Measurements from ENCODE around the gene SERPINI2. TPM values are rescaled to one million over a fixed set of nuclear protein-coding genes. Genes with fewer than 3 reads are reported as not detected.
A peak's percentile ranks its signal among the peaks of the same experiment; 100 is the strongest.

The SERPINI2 gene
- 10 to 100 TPM in 1 of 4 donors, 1 to 10 TPM in 1, under 1 TPM in 1, not detected in 1; 0.24 to 11.4 (median 3.5) TPM for polyA plus RNA-seq
- long read RNA-seq, donor 1: 0 reads
- long read RNA-seq, donor 2: 0 reads
- long read RNA-seq, donor 3: 0 reads
- long read RNA-seq, donor 4: 0 reads
- long read RNA-seq, donor 5: 0 reads
- long read RNA-seq, donor 6: 0 reads
- long read RNA-seq, donor 7: 0 reads
- long read RNA-seq, donor 8: 0 reads
- long read RNA-seq, donor 9: 0 reads
- long read RNA-seq, donor 10: 0 reads

DNA sequence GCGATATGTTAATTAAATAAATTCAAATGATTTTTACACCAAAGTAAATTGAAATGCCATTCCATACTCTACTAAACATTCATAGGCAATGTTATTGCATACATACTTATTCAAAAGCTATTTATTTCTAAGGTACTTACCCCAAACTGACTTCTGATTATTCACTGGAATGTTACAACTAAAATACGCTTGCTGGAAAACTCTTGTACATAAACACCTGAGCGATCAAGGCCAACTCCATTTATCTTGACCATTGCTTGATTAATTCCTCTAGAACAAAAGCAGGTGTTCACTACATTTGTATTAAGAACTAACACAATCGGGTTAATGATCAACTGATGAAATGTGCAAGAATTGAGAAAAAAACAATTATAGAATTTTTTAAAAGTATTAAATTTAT lies at the start of gene SERPINI2:
TSS of gene SERPINI2 (minus strand) at position 180 of the 400 bp plus-strand sequence. CDS start 2,208 bp downstream, outside the sequence.
- H3K4me3 ChIP-seq (ENCODE audit: low read depth in 1 of 3, low read length in 3 of 3): no peak within 1 kb of the TSS
- FAIRE-seq (no peak), DNase-seq (no peak)
- no peaks in the 10 kb centered on the region for H3K4me1 ChIP-seq (ENCODE audit: control insufficient read depth in 3 of 3, insufficient read depth in 2 of 3, low read depth in 1 of 3, low read length in 2 of 3)
- no peak within 1 kb of the TSS for H3K27ac ChIP-seq (ENCODE audit: low read depth in 1 of 3, low read length in 2 of 3)
- 47 to 79% (median 58%) methylated on average over 4 of the region's 4 CpGs for WGBS, 3 donors
- no peaks in the 10 kb centered on the region for H3K27me3 ChIP-seq (ENCODE audit: control insufficient read depth in 3 of 3, insufficient read depth in 3 of 3, low read length in 3 of 3)
- no peaks in the 10 kb centered on the region for H3K9me3 ChIP-seq (ENCODE audit: control insufficient read depth in 2 of 2, insufficient read depth in 1 of 2, low read depth in 1 of 2, low read length in 1 of 2)
- H3K36me3 ChIP-seq (ENCODE audit: control insufficient read depth in 3 of 3, insufficient read depth in 2 of 3, low read depth in 1 of 3, low read length in 3 of 3): no peaks in the 10 kb centered on the region

- H3K4me1 ChIP-seq (ENCODE audit: control insufficient read depth in 3 of 3, insufficient read depth in 2 of 3, low read depth in 1 of 3, low read length in 2 of 3): no peaks in the 10 kb centered on the region
- H3K9me3 ChIP-seq (ENCODE audit: control insufficient read depth in 2 of 2, insufficient read depth in 1 of 2, low read depth in 1 of 2, low read length in 1 of 2): no peaks in the 10 kb centered on the region
- H3K4me3 ChIP-seq (ENCODE audit: low read depth in 1 of 3, low read length in 3 of 3): no peak overlapping the region
- H3K36me3 ChIP-seq (ENCODE audit: control insufficient read depth in 3 of 3, insufficient read depth in 2 of 3, low read depth in 1 of 3, low read length in 3 of 3): no peaks in the 10 kb centered on the region
- no peaks in the 10 kb centered on the region for H3K27me3 ChIP-seq (ENCODE audit: control insufficient read depth in 3 of 3, insufficient read depth in 3 of 3, low read length in 3 of 3)
- no peak overlapping the region for H3K27ac ChIP-seq (ENCODE audit: low read depth in 1 of 3, low read length in 2 of 3)
- DNase-seq: no peak
- FAIRE-seq: no peak
These were observed 47.1 kb upstream of the SERPINI2 start for GRCh38 chr3:167521006-167521355.

DNA sequence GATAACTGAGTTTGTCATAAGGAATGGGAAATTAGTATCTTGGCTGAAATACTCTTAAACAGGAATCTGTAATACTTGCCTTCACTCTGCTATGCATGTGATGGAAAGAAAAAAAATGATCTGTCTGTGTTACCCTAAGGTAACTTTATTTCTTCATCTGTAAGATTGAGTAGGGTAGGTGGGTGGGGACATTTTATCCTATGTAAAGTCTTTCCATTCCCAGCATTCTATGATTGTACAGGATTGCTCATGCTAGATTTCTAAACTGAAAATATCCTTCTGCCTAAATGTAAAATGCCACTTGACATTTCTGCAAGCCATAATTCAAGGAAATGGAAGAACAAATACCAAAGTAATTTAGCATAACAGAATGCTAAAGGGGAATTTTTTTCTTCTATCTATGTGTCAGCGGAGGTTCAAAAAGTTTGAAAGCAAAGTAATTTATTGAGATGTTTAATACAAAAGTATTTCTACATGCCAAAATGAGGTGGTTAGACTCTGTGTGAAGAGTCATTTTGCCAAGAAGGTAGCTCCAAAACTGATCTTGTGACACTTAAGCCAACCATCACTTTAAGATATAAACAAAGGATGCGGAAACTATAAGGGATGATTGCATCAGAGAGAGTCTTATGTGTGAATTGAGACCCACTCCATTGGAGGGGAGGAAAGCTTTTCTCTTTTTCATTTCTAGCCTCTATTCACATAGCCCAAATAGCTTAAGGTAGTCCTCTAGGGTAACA lies 46.6 kb upstream of the SERPINI2 start:
- H3K9me3 ChIP-seq (ENCODE audit: control insufficient read depth in 2 of 2, insufficient read depth in 1 of 2, low read depth in 1 of 2, low read length in 1 of 2): no peaks in the 10 kb centered on the region
- no peaks in the 10 kb centered on the region for H3K4me1 ChIP-seq (ENCODE audit: control insufficient read depth in 3 of 3, insufficient read depth in 2 of 3, low read depth in 1 of 3, low read length in 2 of 3)
- H3K4me3 ChIP-seq (ENCODE audit: low read depth in 1 of 3, low read length in 3 of 3): no peak overlapping the region
- 89 to 97% (median 91%) methylated on average over 2 of the region's 2 CpGs for WGBS, 3 donors
- H3K27ac ChIP-seq (ENCODE audit: low read depth in 1 of 3, low read length in 2 of 3): no peak overlapping the region
- no peaks in the 10 kb centered on the region for H3K36me3 ChIP-seq (ENCODE audit: control insufficient read depth in 3 of 3, insufficient read depth in 2 of 3, low read depth in 1 of 3, low read length in 3 of 3)
- no peak for FAIRE-seq
- DNase-seq: no peak
- no peaks in the 10 kb centered on the region for H3K27me3 ChIP-seq (ENCODE audit: control insufficient read depth in 3 of 3, insufficient read depth in 3 of 3, low read length in 3 of 3)

DNA sequence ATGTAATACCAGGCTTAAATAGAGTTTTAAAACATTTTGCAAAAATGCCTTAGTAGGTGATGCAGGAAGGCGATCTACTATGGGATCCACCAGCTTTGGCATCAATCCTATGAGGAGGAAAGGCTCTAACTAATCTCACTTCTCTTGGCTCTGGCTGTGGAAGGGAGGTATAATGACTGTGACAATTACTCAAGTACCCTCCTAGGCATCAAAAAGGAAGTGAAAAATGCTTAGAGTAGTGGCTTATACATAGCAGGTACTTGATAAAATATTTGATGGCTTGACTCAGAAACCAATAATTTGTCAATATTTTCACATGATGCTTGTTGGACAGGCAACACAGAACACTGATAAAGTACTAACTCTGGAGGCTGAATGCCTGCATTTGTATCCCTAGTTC lies 34.1 kb upstream of the SERPINI2 start:
- WGBS, 3 donors: 88 to 92% (median 89%) methylated on average over 1 of the region's 1 CpG
- Histone ChIP-seq H3K27ac (ENCODE audit: low read depth in 1 of 3, low read length in 2 of 3) (no peak overlapping the region), H3K4me3 (ENCODE audit: low read depth in 1 of 3, low read length in 3 of 3) (no peak overlapping the region), H3K9me3 (ENCODE audit: control insufficient read depth in 2 of 2, insufficient read depth in 1 of 2, low read depth in 1 of 2, low read length in 1 of 2) (peaks cover 0 to 2% of the 10 kb centered on the region in 2 donors), H3K36me3 (ENCODE audit: control insufficient read depth in 3 of 3, insufficient read depth in 2 of 3, low read depth in 1 of 3, low read length in 3 of 3) (no peaks in the 10 kb centered on the region), H3K4me1 (ENCODE audit: control insufficient read depth in 3 of 3, insufficient read depth in 2 of 3, low read depth in 1 of 3, low read length in 2 of 3) (no peaks in the 10 kb centered on the region), H3K27me3 (ENCODE audit: control insufficient read depth in 3 of 3, insufficient read depth in 3 of 3, low read length in 3 of 3) (no peaks in the 10 kb centered on the region)
- no peak for DNase-seq
- FAIRE-seq: no peak

- peak in 1 of 2 donors; percentile 22 for DNase-seq
- WGBS, 3 donors: 59 to 87% (median 76%) methylated on average over 2 of the region's 2 CpGs
These were observed 28.6 kb upstream of the SERPINI2 start for GRCh38 chr3:167502401-167502800.

GRCh38 chr3:167501941-167502340 lies 28.1 kb upstream of the SERPINI2 start:
- Histone ChIP-seq H3K27ac (ENCODE audit: low read depth in 1 of 3, low read length in 2 of 3) (no peak overlapping the region), H3K9me3 (ENCODE audit: control insufficient read depth in 2 of 2, insufficient read depth in 1 of 2, low read depth in 1 of 2, low read length in 1 of 2) (peaks cover 0 to 3% of the 10 kb centered on the region in 2 donors), H3K4me3 (ENCODE audit: low read depth in 1 of 3, low read length in 3 of 3) (no peak overlapping the region), H3K36me3 (ENCODE audit: control insufficient read depth in 3 of 3, insufficient read depth in 2 of 3, low read depth in 1 of 3, low read length in 3 of 3) (no peaks in the 10 kb centered on the region), H3K27me3 (ENCODE audit: control insufficient read depth in 3 of 3, insufficient read depth in 3 of 3, low read length in 3 of 3) (no peaks in the 10 kb centered on the region), H3K4me1 (ENCODE audit: control insufficient read depth in 3 of 3, insufficient read depth in 2 of 3, low read depth in 1 of 3, low read length in 2 of 3) (no peaks in the 10 kb centered on the region)
- WGBS, 3 donors: 73 to 83% (median 77%) methylated on average over 3 of the region's 3 CpGs
- no peak for FAIRE-seq
- no peak for DNase-seq

More at GRCh38 chr3:167502401-167502800, 28.6 kb upstream of the SERPINI2 start:
- peaks cover 0 to 3% of the 10 kb centered on the region in 2 donors for H3K9me3 ChIP-seq (ENCODE audit: control insufficient read depth in 2 of 2, insufficient read depth in 1 of 2, low read depth in 1 of 2, low read length in 1 of 2)
- H3K36me3 ChIP-seq (ENCODE audit: control insufficient read depth in 3 of 3, insufficient read depth in 2 of 3, low read depth in 1 of 3, low read length in 3 of 3): no peaks in the 10 kb centered on the region
- no peaks in the 10 kb centered on the region for H3K4me1 ChIP-seq (ENCODE audit: control insufficient read depth in 3 of 3, insufficient read depth in 2 of 3, low read depth in 1 of 3, low read length in 2 of 3)
- no peaks in the 10 kb centered on the region for H3K27me3 ChIP-seq (ENCODE audit: control insufficient read depth in 3 of 3, insufficient read depth in 3 of 3, low read length in 3 of 3)
- no peak for FAIRE-seq
- no peak overlapping the region for H3K4me3 ChIP-seq (ENCODE audit: low read depth in 1 of 3, low read length in 3 of 3)
- no peak overlapping the region for H3K27ac ChIP-seq (ENCODE audit: low read depth in 1 of 3, low read length in 2 of 3)

DNA sequence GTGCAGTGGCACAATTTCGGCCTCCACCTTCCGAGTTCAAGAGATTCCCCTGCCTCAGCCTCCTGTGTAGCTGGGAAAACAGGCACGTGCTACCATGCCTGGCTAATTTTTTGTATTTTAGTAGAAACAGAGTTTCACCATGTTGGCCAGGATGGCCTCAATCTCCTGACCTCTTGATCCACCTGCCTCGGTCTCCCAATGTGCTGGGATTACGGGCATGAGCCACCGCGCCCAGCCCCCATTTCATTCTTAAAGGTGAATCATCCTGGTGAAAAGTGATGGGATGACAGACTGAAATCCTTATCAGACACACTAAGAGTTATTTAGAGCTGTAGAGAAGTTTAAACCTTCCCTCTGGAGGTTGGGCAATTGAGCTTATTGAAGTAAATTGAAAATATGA lies 24.1 kb upstream of the SERPINI2 start:
- no peak for DNase-seq
- no peak for FAIRE-seq
- Histone ChIP-seq H3K4me1 (ENCODE audit: control insufficient read depth in 3 of 3, insufficient read depth in 2 of 3, low read depth in 1 of 3, low read length in 2 of 3) (no peaks in the 10 kb centered on the region), H3K27me3 (ENCODE audit: control insufficient read depth in 3 of 3, insufficient read depth in 3 of 3, low read length in 3 of 3) (no peaks in the 10 kb centered on the region), H3K9me3 (ENCODE audit: control insufficient read depth in 2 of 2, insufficient read depth in 1 of 2, low read depth in 1 of 2, low read length in 1 of 2) (peaks cover 0 to under 1% of the 10 kb centered on the region in 2 donors), H3K27ac (ENCODE audit: low read depth in 1 of 3, low read length in 2 of 3) (no peak overlapping the region), H3K36me3 (ENCODE audit: control insufficient read depth in 3 of 3, insufficient read depth in 2 of 3, low read depth in 1 of 3, low read length in 3 of 3) (no peaks in the 10 kb centered on the region), H3K4me3 (ENCODE audit: low read depth in 1 of 3, low read length in 3 of 3) (no peak overlapping the region)
- WGBS, 3 donors: 92 to 93% (median 93%) methylated on average over 7 of the region's 7 CpGs

DNA sequence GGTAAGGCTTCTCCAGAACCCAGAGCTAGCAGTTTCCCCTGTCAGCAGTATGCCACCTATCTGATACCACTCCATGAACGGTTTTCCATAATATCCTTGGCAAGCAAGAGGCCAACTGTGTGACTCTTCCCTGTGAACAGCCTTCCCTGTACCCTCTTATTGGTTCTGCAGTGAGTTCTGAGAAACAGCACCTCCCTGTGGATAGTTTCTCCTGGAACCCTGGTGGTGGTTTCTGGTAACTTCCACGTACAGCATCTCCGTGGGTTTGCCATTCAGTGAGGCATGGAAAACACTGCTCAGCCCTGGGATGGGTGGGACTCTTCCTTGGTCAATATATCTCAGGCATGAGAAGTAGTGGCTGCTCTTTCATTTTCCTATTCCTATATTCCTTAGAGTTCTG lies 19.4 kb upstream of the SERPINI2 start:
- Histone ChIP-seq H3K4me1 (ENCODE audit: control insufficient read depth in 3 of 3, insufficient read depth in 2 of 3, low read depth in 1 of 3, low read length in 2 of 3) (no peaks in the 10 kb centered on the region), H3K36me3 (ENCODE audit: control insufficient read depth in 3 of 3, insufficient read depth in 2 of 3, low read depth in 1 of 3, low read length in 3 of 3) (no peaks in the 10 kb centered on the region), H3K27ac (ENCODE audit: low read depth in 1 of 3, low read length in 2 of 3) (no peak overlapping the region), H3K4me3 (ENCODE audit: low read depth in 1 of 3, low read length in 3 of 3) (no peak overlapping the region), H3K27me3 (ENCODE audit: control insufficient read depth in 3 of 3, insufficient read depth in 3 of 3, low read length in 3 of 3) (no peaks in the 10 kb centered on the region), H3K9me3 (ENCODE audit: control insufficient read depth in 2 of 2, insufficient read depth in 1 of 2, low read depth in 1 of 2, low read length in 1 of 2) (no peaks in the 10 kb centered on the region)
- DNase-seq (no peak), FAIRE-seq (no peak)
- WGBS, 3 donors: 68 to 81% (median 78%) methylated on average over 3 of the region's 3 CpGs
